HG03442 (cell line): ENCODE results near the gene ZNF418.

Experiments
- ATAC-seq: cut with Tn5 transposase; IDR thresholded peaks from one replicate; pipeline ENCODE4 v1.9.1; 2021; ENCODE audit warnings: mild to moderate bottlenecking, moderate library complexity; ENCODE audit not compliant: unreplicated experiment

The ZNF418 gene

GRCh38 chr19:57934820-57935665 lies at the start of gene ZNF418:
Gene ZNF418 (minus strand): TSS chr19:57935402. CDS start chr19:57933822, 1,580 bp downstream.
- ATAC-seq: peak; percentile 88

GRCh38 chr19:57978586-57979289 lies 43.5 kb upstream of the ZNF418 start:
- no peak for ATAC-seq

- no peak for ATAC-seq
Observed at GRCh38 chr19:57974434-57974833, 39.2 kb upstream of the ZNF418 start, which contains the start of gene C19orf18. Gene C19orf18 (minus strand): TSS chr19:57974534. CDS start chr19:57974432, 102 bp downstream.

- ATAC-seq: no peak
Observed at GRCh38 chr19:57964761-57965160, 29.6 kb upstream of the ZNF418 start.

GRCh38 chr19:57961785-57962184 lies 26.6 kb upstream of the ZNF418 start:
- no peak for ATAC-seq

GRCh38 chr19:57954996-57955395 lies 19.8 kb upstream of the ZNF418 start:
- no peak for ATAC-seq

GRCh38 chr19:57949702-57950101 lies 14.5 kb upstream of the ZNF418 start:
- ATAC-seq: no peak

- ATAC-seq: no peak
Observed at GRCh38 chr19:57949296-57949695, 14.1 kb upstream of the ZNF418 start.

GRCh38 chr19:57947419-57948134 lies 12.4 kb upstream of the ZNF418 start, which contains the start of gene ZNF256:
Gene ZNF256 (minus strand): TSS chr19:57947706. CDS start chr19:57947474, 232 bp downstream.
- ATAC-seq: peak; percentile 89

GRCh38 chr19:57947088-57947418 lies 11.9 kb upstream of the ZNF418 start:
- peak; percentile 24 for ATAC-seq

GRCh38 chr19:57946316-57946715 lies 11.1 kb upstream of the ZNF418 start:
- ATAC-seq: no peak

- no peak for ATAC-seq
Observed at GRCh38 chr19:57941593-57941992, 6.4 kb upstream of the ZNF418 start.

GRCh38 chr19:57935731-57936130 lies 529 bp upstream of the ZNF418 start:
- no peak for ATAC-seq

- no peak for ATAC-seq
Observed at GRCh38 chr19:57927587-57927986, 7.6 kb downstream of the ZNF418 start.

GRCh38 chr19:57916168-57916995 lies 18.8 kb downstream of the ZNF418 start, which contains the start of gene ZNF417:
Gene ZNF417 (minus strand): TSS chr19:57916592. CDS start chr19:57916411, 181 bp downstream.
- peak; percentile 94 for ATAC-seq

- no peak for ATAC-seq
Observed at GRCh38 chr19:57914531-57914930, 20.7 kb downstream of the ZNF418 start.

GRCh38 chr19:57907394-57907793 lies 27.8 kb downstream of the ZNF418 start:
- ATAC-seq: no peak

GRCh38 chr19:57905258-57905657 lies 29.9 kb downstream of the ZNF418 start:
- ATAC-seq: no peak

GRCh38 chr19:57903618-57904184 lies 31.5 kb downstream of the ZNF418 start:
- no peak for ATAC-seq

- ATAC-seq: no peak
Observed at GRCh38 chr19:57900311-57900710, 34.9 kb downstream of the ZNF418 start.
